Cardiac muscle cell (in vitro differentiated cells and primary cell): ENCODE measurements around the gene S100A4. TPM values are rescaled to one million over a fixed set of nuclear protein-coding genes. Genes with fewer than 3 reads are reported as not detected.

Source experiments
- DNase-seq, 2 donors: peaks; one replicate each; pipeline versions ENCODE4 v3.0.0 to v3.0.0-alpha.2; 2010 to 2017; ENCODE audit warnings: low read depth in 1 of 2, low spot score in 1 of 2
- H3K27ac ChIP-seq: fragments of 200-600 bp; sonication (generic); 2 replicates; pipeline ENCODE4 v1.5.1; 2016
- H3K27me3 ChIP-seq: fragments of 200-600 bp; sonication (generic); 2 replicates; pipeline ENCODE4 v1.6.0; 2016; ENCODE audit warnings: control low read depth
- H3K36me3 ChIP-seq: fragments of 200-600 bp; sonication (generic); 2 replicates; pipeline ENCODE4 v1.5.1; 2016; ENCODE audit warnings: control low read depth
- H3K4me1 ChIP-seq: fragments of 200-600 bp; sonication (generic); 2 replicates; pipeline ENCODE4 v1.8.1; 2017; ENCODE audit warnings: low read depth, mild to moderate bottlenecking, mixed run types
- H3K4me3 ChIP-seq: fragments of 200-600 bp; sonication (generic); 2 replicates; pipeline ENCODE4 v1.5.1; 2016; ENCODE audit warnings: mild to moderate bottlenecking
- H3K9me3 ChIP-seq: fragments of 200-600 bp; sonication (generic); 2 replicates; pipeline ENCODE4 v1.5.1; 2017; ENCODE audit warnings: low read depth, mild to moderate bottlenecking, control low read depth
- polyA plus RNA-seq: library from polyadenylated mRNA; unstranded; fragments of >200 nt; fragmentation: Nextera tagmentation; extraction: Ambion mirVana; gene quantifications from 2 replicates; pipeline ENCODE4 v1.2.1, GENCODE V29; 2016
- total RNA-seq: library from RNA; depleted of rRNA; stranded (reverse); fragments of >200 nt; gene quantifications from 2 replicates; pipeline ENCODE4 v1.2.3, GENCODE V29; 2016
- TF ChIP-seq, protein P1 (sequence below): IDR thresholded peaks from 2 replicates; pipeline ENCODE4 v1.5.1; 2012; ENCODE audit warnings: low read depth, mild to moderate bottlenecking, low read length

The S100A4 gene
- total and polyA plus RNA-seq, 2 experiments from 2014 or later: 89.4 to 133 TPM

DNA sequence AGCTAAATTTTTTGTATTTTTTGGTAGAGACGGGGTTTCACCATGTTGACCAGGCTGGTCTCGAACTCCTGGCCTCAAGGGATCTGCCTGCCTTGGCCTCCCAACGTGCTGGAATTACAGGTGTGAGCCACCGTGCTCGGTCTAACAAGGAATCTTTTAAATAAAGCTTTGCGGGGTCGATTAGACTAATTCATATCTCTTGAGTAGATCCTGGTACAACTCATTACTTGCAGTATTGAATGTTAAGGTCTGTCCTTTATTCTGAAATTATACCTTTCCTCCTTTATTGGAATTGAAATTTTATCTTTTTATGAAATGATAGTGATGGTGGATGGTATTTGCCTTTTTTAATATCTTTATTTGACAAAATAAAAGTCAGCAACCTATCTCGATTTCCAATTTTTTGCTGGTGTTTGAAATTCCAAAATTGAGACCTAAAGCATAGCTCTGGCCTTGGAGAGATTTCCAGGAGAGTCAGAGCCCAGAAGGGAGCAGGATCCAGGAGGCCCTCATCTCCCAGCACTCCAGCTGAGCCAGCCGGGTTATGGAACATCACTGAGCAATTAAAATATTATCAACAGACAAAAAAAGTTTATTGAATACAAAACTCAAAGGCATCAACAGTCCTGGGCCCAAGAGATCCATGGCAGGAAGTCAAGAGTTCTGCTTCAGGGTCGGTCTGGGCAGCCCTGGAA, 15.3 kb upstream of the S100A4 start:
- Histone ChIP-seq H3K27me3 (no peaks in the 10 kb centered on the region), H3K4me1 (peaks cover 11% of the 10 kb centered on the region), H3K4me3 (no peak overlapping the region), H3K27ac (no peak overlapping the region), H3K36me3 (no peaks in the 10 kb centered on the region), H3K9me3 (no peaks in the 10 kb centered on the region)
- TF ChIP-seq, protein P1, sequence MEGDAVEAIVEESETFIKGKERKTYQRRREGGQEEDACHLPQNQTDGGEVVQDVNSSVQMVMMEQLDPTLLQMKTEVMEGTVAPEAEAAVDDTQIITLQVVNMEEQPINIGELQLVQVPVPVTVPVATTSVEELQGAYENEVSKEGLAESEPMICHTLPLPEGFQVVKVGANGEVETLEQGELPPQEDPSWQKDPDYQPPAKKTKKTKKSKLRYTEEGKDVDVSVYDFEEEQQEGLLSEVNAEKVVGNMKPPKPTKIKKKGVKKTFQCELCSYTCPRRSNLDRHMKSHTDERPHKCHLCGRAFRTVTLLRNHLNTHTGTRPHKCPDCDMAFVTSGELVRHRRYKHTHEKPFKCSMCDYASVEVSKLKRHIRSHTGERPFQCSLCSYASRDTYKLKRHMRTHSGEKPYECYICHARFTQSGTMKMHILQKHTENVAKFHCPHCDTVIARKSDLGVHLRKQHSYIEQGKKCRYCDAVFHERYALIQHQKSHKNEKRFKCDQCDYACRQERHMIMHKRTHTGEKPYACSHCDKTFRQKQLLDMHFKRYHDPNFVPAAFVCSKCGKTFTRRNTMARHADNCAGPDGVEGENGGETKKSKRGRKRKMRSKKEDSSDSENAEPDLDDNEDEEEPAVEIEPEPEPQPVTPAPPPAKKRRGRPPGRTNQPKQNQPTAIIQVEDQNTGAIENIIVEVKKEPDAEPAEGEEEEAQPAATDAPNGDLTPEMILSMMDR: no peak
- no peak for DNase-seq

- peaks cover 4% of the 10 kb centered on the region for H3K4me1 ChIP-seq
- DNase-seq: no peak
- no peaks in the 10 kb centered on the region for H3K9me3 ChIP-seq
- H3K4me3 ChIP-seq: no peak overlapping the region
- no peaks in the 10 kb centered on the region for H3K36me3 ChIP-seq
- no peak overlapping the region for H3K27ac ChIP-seq
- TF ChIP-seq, protein P1: no peak
- H3K27me3 ChIP-seq: no peaks in the 10 kb centered on the region
These were observed 14.6 kb upstream of the S100A4 start for GRCh38 chr1:153560241-153560640.

DNA sequence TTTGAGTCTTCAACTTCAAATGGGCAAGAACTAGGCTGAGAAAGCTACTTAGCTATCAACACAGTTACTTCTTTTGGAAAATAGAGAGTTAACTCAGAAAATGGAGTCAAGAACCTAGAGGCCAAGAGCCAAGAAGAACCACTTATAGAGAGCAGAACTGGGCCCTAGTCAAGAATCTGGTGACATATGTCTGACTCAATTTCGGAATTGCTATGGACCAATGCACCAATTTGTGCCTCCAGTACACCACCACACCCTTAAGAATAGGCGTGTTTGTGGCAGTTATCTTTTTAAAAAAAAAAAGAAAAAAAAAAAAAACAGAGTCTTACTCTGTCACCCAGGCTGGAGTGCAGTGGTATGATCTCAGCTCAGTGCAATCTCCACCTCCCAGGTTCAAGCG, 12.3 kb upstream of the S100A4 start:
- TF ChIP-seq, protein P1: no peak
- no peak overlapping the region for H3K27ac ChIP-seq

GRCh38 chr1:153556348-153556747, 10.7 kb upstream of the S100A4 start:
- TF ChIP-seq, protein P1: no peak
- Histone ChIP-seq H3K4me3 (no peak overlapping the region), H3K9me3 (no peaks in the 10 kb centered on the region), H3K4me1 (peaks cover 12% of the 10 kb centered on the region), H3K27ac (no peak overlapping the region), H3K27me3 (no peaks in the 10 kb centered on the region), H3K36me3 (no peaks in the 10 kb centered on the region)
- DNase-seq: no peak

More for the DNA sequence above, 12.3 kb upstream of the S100A4 start:
- Histone ChIP-seq H3K27me3 (no peaks in the 10 kb centered on the region), H3K4me3 (no peak overlapping the region), H3K9me3 (no peaks in the 10 kb centered on the region), H3K36me3 (no peaks in the 10 kb centered on the region), H3K4me1 (peaks cover 12% of the 10 kb centered on the region)
- no peak for DNase-seq

DNA sequence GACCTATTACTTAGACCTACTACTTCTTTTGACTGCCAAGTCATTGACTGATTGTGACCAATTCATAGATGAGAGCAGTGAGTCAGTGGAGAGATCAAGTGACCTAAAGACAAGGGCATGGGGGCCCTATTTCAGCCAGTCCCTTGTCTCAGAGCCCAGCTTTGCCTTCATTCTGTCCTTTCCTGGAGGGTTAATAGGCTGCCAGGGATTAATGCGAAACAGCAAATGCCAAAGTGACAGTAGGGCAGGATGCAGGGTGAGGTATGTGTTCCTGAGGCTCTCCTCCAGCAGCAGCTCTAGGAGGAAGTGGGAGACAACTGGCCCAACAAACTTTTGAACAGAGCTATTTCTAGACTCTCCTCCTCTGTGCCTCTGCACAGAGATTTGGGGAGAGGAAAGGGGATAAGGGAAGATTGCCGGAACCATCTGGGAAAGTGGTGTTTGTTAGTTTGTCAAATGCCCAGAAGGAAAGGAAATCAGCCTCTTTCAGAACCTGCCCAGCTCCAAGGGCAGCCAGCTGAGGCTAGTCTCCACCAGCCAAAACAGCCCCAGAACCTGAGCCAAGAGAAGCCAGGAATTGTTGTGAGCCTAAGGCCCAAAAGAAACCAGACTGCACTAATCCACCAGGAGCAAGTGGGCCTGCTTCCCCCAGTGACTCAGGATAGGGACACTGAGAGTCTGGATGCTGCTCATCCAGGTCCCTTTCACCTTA, 8.4 kb upstream of the S100A4 start:
- no peak for DNase-seq
- TF ChIP-seq, protein P1: no peak
- Histone ChIP-seq H3K27ac (no peak overlapping the region), H3K4me1 (peaks cover 12% of the 10 kb centered on the region), H3K36me3 (no peaks in the 10 kb centered on the region), H3K9me3 (no peaks in the 10 kb centered on the region), H3K27me3 (no peaks in the 10 kb centered on the region), H3K4me3 (no peak overlapping the region)
